ENCODE results near the gene NEUROD2.

NEUROD2 gene

DNA sequence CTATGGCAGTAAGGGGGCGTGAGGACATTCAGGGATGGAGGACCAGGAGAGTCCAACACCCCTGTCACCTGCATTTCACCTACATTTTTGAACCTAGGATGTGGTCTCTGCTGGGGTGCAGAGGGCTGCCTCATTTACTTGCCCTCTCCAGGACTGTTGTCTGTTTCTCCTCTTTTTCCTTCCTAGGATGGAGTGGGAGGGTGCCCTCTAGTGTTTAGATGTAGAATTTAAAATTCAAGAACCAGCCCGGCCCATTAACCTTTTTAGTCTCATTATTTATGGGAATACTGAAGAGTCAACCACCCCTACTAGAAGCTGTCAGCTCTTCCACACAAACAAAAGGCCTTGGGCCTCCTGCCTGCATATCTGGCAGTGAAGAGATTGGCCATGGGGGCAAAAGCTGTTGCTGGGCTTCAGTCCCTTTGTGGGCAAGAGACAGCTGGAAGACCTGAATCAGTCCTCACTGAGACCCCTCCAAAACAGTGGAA, 26.7 kb upstream of the NEUROD2 start:
- no peak for DNase-seq

DNA sequence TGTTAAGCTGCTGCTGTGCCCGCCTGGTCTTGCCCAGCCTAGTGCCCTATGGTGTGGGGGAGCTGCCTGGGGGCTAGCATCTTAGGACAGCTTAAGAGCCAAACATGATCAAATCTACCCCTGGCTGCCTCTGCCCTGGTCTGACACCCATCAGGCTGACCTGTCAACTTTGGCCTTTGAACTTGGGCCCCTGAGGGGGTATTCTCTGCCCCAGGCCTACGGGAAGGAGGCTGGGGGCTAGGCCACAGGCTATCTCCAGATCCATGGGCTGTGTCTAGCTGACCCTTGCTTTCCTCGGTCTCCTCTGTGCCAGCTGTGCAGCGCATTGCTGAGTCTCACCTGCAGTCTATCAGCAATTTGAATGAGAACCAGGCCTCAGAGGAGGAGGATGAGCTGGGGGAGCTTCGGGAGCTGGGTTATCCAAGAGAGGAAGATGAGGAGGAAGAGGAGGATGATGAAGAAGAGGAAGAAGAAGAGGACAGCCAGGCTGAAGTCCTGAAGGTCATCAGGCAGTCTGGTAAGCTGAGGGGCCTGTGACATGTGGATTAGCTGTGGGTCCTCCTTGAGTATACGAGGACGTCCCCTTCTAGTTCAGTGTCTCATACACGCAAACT, 26.0 kb upstream of the NEUROD2 start:
- DNase-seq, result no peak

DNA sequence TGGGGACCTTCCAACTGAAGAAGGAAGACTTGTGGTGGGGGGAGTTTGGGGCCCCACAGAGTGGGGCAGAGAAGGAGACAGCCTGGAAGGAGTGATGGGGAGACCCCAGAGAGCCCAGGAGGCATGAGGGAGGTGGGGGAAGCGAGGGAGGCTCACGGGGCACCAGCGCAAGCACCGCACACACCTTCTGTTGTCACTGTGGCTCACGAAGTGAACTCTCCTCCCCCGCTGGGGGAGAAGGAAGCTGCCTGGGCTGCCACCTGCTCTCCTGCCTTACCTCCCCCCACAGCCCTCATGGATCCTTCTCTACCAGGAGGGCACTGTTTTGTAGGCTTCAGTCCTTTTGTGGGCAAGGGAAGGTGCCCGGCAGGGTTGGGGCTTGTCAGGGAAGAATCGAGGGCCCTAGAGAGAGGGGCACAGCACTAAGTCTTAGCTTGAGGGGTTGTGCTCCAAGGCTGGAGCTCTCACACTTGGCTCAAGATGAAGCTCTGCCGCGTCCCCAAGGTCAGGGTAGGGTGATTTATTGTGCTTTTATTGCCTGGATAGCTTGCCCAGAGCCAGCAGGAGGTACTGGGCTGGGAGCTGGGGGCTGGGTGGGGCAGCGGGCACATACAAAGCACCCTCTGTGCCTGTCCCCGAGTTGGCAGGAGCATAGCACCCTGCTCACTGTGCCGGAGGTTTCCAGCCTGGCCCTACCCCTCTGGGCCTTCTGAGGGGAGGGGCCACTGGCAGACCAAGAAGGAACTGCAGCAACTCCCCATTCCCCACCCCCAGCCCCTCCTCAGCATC, 24.6 kb upstream of the NEUROD2 start:
- no peak for DNase-seq

DNA sequence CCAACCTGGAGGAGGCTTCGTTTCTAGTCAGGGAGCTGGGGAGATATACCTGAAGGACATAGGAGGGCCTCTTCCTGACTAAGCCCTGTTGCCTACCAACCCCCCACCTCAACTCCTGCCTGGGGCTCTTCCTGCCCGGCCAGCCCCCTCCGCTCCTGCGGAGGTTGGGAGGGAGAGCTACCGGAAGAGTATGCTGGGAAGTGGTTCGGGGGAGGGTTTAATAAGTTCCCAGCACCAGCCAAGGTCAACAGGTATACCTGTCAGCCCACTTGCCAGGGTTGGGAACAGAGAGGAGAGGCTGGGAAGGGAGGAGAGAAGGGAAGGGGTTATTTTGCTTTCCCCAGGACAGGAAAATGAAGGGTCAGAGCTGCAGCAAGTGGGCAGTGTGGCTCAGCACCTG, 23.7 kb upstream of the NEUROD2 start:
- DNase-seq, result no peak

DNA sequence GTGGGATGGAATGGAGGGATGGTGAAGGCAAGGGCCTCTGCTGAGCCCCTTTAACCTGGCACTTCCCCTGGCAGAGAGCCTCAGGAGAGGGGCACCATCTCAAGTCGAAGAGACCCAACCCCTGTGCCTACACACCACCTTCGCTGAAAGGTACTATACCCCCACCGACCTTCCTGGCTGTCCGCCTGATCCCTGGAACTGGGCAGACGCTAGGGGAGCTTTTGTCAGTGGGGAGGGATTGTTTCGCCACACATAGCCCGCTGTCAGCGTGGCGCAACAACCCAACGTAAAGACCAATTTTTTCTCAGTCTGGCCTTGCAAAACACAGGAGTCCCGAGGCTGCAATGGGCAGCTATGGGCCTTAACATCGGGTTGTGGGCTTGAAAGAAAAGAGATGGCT, 22.2 kb upstream of the NEUROD2 start:
- DNase-seq, result no peak

DNA sequence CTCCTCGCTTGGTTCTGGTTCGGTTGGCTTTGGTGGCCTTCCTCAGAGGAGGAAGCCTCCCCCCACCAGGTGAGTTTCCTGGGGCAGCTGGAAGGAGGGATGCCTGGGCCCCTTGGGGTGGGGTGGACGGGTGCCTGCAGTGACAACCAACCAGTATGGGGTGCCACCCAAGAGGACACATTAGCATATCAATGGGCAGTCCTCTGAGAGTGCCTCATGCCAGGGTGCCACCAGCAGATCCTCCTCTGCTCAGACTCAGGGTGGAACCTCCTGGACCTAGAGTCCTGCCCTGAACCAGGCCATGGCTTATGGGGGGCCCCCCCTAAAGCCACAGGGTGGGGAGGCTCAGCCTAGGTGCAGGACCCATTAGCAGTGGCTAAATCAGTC, 21.8 kb upstream of the NEUROD2 start:
- no peak for DNase-seq

DNA sequence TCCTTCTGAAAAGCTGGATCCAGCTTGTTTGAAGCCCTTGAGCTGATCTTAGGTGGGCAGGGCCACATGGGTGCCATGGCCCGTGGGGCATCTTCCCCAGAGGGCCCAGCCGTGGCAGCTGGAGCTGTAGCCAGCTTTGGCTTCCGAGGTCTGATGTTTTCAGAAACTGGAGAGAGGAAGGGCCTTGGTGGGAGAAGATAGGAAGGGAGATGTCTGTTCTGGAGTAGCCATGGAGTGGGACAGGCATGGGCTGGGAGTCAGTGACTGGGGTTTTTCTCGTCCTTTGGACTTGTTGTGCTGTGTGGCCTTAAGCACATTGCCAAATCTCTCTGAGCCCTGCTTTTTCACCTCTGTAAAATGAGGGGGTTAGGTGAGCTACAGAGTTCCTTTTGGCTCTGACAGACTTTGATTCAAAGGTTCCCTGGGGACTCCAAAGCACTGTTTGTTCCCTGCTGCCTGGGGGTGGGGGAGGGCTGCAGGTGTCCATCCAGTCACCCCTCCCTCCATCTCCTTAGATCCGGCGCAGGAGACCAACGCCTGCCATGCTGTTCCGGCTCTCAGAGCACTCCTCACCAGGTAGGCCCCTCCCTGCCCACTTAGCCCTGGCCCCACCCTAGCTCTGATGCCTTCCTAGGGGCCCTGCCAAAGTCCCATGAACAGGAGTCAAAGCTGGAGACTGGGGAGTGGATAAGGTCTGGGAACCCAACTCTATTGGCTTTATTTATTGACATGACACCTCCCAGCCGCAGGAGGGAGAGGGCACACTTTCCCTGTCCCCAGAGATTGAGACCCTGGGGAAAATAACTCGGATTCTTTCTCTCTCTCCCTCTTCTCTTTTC, 21.2 kb upstream of the NEUROD2 start:
- no peak for DNase-seq

DNA sequence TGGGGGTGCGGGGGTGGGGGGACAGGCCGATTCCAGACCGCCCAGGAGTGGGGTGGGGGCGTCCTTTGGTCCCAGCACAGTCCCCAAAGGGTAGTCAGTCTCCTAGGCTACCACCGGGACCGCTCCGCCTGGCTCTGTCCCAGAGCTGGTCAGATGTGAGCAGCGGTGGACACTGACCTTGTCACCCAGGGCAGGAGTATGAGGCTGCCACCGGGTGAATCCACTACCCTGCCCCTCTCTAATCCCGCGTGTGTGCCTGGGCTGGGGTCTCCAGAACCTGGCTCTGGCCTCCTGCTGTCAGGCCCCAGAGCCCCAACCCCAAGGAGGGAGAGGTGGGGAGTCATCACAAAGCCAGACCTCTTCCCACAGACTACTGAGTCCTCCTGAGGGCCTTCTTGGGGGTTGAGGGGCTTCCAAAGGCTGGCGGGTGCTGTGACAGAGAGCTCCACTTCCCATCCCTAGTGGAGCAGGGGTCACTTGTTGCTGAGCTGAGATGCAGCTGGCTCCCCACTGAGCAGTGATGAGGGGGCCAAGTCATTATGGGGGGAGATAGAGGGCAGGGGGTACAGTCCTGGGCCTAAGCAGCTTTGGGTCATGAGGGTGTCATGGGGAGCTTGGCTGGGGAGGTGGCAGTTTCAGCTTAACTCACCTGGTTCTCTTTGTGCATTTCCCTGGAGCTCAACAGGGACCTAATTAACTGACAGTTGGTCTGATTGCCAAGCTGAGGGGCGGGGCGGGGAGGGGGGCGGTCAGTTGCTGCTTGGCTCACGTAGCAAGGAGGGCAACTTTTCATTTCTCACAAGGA, 20.2 kb upstream of the NEUROD2 start:
- DNase-seq, result no peak

DNA sequence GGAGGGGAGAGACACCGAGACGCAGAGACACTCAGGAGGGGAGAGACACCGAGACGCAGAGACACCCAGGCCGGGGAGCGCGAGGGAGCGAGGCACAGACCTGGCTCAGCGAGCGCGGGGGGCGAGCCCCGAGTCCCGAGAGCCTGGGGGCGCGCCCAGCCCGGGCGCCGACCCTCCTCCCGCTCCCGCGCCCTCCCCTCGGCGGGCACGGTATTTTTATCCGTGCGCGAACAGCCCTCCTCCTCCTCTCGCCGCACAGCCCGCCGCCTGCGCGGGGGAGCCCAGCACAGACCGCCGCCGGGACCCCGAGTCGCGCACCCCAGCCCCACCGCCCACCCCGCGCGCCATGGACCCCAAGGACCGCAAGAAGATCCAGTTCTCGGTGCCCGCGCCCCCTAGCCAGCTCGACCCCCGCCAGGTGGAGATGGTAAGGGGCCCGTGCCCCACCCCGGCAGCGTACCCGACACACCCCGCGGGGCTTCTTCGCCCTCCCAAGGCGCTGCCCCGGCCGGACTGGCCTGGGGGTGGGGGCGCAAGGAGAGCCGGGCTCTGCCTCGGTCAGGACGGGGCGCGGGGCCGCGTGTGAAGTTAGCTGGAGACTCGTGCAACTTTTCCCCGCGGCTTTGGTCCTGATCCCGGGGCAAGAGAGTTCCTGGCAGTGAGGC, 19.5 kb upstream of the NEUROD2 start:
- DNase-seq, result no peak

DNA sequence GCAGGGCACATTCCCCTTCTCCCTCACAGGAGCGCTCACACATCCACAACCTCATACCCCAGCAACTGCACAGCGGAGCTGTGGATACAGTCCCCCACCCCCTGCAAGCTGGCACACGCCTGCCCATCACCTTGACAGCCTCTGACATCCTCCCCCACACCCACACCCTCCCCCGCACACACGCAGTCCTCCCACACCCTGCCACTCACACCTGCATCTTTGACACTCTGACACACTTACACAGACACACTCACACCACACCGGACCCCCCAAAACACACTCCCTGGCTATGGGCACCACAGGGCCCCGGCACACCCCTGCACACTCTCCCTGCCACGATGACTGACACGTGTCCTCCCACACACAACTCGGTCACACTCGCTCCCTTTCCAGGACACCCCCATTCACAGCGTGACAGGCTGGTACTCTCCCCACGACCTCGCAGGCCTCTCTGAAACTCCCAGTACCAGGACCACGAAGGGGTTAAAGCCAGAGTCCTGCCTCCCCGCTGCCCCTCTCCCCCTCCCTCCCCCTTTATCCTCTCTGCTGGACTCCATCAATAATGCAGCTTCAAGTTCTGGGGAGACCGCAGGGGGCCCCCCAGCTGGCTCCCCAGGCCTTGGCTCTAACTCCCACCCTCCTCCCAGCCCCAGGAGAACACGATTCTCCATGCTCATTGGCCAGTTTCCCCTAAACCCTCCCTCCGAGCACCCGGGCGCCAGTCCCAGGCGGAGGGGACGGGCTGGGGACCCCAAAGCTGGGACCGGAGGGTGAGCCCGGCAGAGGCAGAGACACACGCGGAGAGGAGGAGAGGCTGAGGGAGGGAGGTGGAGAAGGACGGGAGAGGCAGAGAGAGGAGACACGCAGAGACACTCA, 18.7 kb upstream of the NEUROD2 start, which contains the start of gene PPP1R1B:
Gene PPP1R1B, plus strand, starts transcription at position 782 of the 876 bp plus-strand sequence. CDS start 441 bp downstream, outside the sequence.
- DNase-seq, result no peak

DNA sequence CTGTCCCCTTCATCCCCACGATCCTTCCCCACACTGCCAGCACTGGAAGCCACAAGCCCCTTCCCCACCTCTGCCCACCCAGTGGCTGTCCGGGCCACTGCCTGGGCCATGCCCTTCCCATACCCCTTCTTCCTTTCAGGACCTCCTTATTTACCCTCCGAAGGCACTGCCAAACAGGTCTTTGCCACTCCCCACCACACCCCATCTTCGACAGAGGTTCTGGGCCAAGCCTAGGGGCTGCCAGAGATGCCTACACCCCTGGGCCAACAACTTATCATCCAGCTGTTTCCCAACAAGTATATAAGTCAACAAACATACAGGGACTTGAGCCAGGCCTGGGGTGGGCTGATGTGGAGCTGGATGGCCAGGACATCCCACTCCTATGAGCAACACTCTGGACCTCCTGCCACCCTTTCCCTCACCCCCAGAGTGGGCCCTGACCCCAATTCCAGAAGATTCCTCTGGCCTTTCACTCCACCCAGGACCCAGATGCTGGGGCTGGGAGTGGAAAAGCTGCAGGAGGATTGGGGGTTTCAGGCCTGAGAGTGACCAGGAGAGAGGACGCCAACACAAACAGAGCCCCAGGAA, 17.6 kb upstream of the NEUROD2 start:
- no peak for DNase-seq

DNA sequence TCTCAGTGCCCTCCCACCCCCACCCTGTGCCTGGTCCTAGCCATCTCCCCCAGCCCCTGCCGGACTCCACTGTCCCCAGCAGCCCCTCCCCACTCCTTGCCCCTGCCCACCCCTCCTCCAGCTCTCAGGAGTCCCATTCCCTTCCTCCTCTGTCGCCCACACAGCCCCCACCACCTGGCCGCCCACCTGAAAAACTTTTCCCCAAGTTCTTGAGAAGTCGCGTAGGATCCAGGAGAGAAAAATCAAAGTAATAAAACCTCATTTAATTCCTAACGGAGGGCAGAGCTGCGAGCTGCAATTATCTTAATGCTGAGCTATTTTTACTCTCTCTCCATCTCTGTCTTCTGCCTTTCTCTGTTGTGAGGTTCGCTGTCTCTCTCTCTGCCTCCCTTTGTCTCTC, 16.6 kb upstream of the NEUROD2 start:
- no peak for DNase-seq

DNA sequence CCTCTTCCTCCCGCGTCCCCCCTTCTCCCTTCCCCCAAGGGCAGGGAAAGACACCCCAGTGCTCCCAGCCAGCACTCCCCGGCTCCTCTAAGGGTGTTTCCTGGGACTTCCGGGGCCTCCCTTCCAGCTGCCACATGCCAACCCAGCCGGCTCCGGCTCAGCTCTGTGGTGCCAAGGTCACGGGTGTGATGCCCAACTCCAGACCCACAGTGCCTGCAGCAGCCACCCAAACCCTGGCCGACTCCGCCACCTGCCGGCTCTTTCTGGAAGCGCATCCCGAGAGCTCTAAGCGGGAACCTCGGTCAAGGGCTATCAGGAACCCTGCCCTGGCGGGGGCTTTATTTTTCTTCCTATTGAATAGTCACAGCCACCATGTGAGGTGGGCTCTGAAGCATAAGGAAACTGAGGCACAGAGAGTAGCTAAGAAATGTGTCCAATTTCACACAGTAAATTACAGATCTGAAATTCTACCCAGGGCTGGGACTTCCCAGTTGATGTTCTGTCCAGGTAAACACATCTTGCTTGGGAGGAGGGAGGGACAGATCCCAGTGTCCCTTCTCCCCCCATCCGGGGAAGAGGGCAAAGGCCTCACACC, 15.7 kb upstream of the NEUROD2 start:
- peak; percentile 65 for DNase-seq

DNA sequence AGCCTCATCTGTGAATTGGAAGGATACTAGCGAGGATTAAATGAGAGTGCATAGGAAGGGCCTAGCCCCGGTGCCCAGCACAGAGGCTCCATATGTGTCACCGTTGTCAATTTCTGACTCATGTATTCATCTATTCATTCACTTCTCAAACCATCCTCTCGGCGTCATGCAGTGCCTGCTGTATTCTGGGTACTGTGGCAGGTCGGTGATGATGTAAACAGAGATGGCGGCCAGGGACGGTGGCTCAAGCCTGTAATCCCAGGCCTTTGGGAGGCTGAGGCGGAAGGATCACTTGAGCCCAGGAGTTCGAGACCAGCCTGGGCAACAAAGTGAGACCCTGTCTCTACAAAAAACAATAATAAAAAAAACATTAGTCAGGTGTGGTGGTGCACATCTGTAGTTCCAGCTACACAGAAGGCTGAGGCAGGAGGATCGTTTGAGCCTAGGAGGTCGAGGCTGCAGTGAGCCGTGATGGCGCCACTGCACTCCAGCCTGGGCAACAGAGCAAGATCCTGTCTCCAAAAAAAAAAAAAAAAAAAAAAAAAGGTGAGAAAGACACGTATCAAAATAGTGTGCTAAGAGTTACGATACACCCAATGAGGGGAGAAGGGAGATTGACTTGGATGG, 14.8 kb upstream of the NEUROD2 start:
- DNase-seq, result no peak

DNA sequence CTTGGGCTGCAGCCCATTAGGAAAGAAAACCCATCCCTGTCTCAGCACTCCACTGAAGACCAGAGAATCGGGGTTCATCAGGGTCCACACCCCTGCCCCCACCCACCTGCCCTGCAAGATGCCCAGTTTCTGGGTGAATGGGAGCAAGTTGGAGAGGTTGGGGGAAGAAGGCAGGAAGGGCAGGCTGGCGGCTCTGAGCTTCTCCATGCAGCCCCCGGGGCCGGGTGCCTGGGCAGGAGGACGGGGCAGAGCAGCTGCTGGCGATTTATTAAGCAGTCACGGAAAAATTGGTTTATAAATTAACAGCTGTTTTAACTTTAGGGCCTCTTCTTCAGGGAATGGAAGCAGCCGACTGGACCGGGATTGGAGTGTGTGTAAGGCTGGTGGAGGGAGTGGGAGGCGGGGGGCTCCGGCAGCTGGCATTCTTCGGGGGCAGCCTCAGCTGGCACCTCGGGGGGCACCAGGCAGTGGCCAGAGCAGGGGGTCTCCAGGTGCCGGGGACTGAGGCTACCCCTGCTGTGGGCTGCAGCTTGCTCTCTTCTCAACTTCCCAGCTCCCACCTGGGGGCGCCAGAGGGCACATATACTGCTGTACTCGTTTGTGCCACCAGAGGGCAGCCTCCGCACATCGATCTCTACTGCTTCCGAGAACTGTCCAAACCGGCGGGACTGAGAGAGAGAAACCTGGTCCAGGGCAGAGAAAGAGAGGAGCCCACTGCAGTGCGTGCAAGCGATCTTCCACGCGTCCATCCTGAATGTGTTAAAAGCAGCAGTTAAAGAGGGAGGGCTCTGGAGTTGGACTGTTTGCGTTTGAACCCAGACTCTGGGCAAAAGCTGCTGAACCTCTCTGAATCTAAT, 14.0 kb upstream of the NEUROD2 start:
- peak; percentile 58 for DNase-seq

DNA sequence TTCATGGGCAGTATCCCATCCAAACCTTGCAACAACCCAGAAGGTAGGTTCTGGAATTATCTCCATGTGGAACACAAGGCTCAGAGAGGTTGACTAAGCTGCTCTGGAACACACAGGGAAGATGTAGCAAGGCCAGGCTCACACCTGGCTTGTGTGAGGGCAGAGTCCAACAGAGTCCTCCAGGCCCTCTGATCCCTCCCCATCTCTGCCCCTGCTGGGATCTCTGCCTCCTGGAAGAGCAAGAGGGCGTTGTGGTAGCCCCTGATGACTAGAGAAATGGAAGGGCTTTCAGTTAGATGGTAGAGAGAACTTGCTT, 12.0 kb upstream of the NEUROD2 start:
- no peak for DNase-seq

DNA sequence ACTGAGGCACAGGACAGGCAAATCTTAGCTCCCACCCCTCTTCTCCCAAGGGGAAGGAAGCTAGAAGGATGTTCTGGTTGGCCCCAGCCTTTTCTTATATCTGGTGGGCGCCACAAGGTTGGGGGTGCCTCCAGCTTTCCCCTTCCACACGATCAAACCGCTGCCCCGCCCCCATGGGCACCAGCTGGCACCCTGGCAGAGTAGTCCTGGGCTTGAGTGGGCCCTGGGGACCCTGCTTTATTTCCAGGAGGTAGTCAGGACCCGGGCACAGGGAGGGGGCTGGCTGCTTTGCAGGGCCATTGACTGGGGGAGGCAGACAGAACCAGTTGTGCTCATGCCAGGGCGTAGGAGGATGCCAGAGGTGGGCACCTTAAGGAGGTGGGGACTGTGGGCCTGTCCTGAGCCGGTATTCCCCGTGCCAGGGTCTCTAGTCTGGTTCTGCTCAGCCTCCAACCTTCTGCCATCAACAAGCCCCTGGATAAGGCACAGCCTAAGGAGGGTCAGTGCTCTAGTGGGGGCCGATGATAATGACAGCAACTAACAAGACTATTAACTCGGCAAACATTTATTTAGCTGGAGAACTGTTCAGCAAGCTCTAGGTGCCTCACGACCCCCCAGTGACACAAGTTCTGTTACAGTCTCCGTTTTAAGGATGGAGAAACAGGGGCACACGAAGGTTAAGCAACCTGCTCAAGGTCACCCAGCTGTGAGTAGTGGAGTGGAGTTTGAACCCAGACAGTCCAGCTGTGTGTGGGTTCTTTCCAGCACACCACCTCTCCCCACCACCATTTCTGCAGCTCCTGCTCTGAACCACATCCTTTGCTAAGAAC, 11.5 kb upstream of the NEUROD2 start:
- no peak for DNase-seq

Data from NK-92 treated with Interleukin-12 subunit alpha and Interleukin-12 subunit beta, amount 100 ng/mL, for 24 hours (cell line).